Dedifferentiated amniotic fluid mesenchymal stem cell (primary cell): ENCODE results near the gene ZMYND11.

Experiments
- DNase-seq: peaks from one replicate; pipeline ENCODE4 v3.0.0-alpha.2; 2016; ENCODE audit errors: extremely low spot score

The ZMYND11 gene

GRCh38 chr10:135132-135600 lies at the start of gene ZMYND11:
Gene ZMYND11 (plus strand): TSS chr10:135455. CDS start chr10:180013, 44,558 bp downstream.
- DNase-seq = peak; percentile 43

- no peak for DNase-seq
Observed at GRCh38 chr10:86031-86430, 49.2 kb upstream of the ZMYND11 start.

- no peak for DNase-seq
Observed at GRCh38 chr10:87177-88080, 47.8 kb upstream of the ZMYND11 start.

- DNase-seq = no peak
Observed at GRCh38 chr10:88253-88652, 47.0 kb upstream of the ZMYND11 start.

DNA sequence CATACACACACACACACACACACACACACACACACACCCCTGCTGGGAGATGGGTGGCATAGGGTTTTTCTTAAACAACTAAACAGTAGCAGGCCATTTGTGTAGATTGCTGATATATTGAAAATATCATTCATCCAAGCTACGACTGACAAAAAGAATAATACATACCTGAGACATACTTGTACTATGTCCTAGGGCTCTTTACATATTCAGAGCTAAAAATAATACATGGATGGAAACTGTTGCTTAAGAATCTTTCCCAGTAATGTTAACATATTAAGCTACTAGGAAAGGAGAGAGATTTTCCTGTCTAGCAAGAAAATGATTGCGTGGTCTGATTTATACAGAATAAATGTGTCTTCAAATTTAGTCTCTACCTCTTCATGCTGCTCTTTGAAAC lies 46.0 kb upstream of the ZMYND11 start:
- no peak for DNase-seq

DNA sequence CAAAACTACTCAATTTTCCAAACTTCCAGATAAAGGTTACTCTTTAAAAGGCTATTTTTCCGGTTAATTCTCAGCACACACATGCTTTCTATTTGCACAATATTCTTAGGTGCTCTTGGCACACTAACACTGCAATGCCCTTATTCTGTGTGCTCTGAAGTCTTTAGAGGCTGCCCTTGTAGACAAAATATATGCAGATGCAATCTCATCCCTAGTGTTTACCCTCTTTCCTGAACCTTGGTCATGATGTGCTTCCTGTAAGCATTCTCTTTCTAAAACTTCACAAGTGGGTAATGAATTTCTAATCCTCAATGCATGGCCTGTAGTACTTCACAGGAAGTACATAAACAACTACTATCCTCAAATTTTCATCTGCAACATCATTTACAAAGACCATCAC lies 45.1 kb upstream of the ZMYND11 start:
- DNase-seq = no peak

GRCh38 chr10:91313-91712 lies 43.9 kb upstream of the ZMYND11 start:
- no peak for DNase-seq

DNA sequence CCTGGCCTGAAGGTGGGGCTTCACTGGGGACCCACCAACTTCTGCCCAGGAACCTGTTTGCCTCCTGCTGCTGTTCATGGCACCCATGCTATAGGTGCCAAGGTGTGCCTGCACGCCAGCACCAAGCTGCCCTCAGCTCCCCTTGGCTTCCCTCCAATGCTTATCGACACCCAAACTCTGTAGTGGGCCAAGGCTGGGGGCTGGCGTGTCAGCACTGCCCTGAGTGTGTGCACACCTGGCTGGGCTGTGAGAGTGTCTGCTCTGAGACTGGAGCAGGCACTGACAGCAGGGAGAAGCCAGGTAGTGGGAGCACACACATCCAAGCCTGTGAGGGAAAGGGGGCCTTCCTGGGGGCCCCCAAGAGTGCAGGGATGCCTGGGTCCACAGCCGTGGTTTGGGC lies 43.1 kb upstream of the ZMYND11 start:
- no peak for DNase-seq

DNA sequence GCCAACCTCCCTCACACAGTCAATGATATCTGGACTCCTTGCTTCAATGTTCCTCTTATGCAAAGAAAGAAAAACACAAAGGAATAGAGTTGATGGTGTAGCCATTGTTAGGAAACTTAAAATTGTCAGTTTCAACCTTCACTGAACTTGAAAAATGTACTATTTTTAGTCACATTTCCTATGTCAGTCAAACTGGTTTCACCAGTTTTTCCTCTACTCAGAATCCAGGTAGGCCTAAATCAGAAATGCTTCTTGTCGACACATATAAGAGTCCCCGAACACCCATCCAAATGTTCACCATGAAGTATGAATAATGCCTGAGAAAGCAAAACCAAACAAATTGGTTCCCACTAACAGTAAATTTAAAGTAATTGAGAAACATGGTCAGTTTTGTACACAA lies 42.4 kb upstream of the ZMYND11 start:
- DNase-seq = no peak

- DNase-seq = no peak
Observed at GRCh38 chr10:94613-95012, 40.6 kb upstream of the ZMYND11 start.

DNA sequence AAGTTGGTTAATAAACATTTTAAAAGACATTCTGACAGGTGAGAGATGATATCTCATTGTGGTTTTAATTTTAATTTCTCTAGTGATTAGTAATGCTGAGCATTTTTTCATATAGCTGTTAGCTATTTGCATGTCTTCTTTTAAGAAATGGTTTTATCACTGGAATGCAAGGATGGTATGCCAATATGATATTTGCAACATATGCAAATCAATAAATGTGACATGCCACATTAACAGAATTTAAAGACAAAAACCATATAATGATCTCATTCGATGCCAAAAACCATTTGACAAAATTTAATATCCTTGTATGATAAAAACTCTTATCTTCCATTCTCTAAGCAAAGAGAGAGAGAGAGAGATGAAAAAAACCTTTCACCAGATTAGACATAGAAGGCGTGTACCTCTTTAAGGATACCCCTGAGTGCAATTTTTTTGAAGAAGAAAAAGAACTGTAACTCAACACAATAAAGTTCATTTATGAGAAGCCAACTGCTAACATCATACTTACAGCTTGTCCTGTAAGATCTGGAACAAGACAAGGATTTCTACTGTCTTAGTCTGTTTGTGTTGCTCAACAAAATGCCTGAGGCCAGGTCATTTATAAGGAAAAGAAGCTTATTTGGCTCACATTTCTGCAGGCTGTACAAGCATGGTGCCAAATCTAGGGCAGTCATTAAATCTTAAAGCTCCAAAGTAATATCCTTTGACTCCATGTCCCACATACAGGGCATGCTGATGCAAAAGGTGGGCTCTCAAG lies 39.7 kb upstream of the ZMYND11 start:
- DNase-seq = no peak

DNA sequence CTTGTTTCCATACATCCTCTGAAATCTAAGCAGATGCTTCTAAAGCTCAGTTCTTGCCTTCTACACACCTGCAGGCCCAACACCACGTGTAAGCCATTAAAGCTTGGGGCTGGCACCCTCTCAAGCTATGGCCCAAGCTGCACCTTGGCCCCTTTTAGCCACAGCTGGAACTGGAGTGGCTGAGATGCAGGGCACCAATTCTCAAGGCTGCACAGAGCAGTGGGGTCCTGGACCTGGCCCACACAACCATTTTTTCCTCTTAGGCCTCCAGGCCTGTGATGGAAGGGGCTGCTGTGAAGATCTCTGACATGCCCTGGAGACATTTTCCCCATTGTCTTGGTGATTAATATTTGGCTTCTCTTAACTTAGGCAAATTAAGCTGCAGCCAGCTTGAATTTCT lies 38.8 kb upstream of the ZMYND11 start:
- no peak for DNase-seq

- no peak for DNase-seq
Observed at GRCh38 chr10:104416-104815, 30.8 kb upstream of the ZMYND11 start.

DNA sequence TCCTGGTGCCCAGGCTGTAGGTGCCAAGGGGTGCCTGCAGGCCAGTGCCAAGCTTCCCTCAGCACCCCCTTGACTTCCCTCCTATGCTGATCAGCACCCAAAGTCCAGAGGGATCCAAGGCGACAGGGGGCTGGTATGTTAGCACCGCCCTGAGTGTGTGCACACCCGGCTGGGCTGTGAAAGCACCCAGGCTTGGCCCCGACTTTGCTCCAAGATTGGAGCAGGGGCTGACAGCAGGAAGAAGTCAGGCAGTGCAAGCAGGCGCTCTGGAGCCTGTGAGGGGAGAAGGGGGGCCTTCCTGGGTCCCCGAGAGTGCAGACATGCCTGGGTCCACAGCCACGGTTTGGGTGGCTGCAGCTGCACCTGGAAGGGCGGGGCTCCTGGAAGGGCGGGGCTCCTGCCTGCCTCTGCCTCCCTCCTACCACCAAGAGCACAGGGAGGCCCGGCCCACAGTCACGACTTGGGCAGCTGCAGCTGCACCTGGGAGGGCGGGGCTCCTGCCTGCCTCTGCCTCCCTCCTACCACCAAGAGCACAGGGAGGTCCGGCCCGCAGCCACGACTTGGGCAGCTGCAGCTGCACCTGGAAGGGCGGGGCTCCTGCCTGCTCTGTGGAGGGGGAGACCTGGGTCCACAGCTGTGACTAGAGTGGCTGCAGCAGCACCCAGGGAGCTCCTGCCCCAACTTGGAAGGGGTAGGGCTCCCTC lies 30.2 kb upstream of the ZMYND11 start:
- no peak for DNase-seq

- no peak for DNase-seq
Observed at GRCh38 chr10:105806-106205, 29.4 kb upstream of the ZMYND11 start.

GRCh38 chr10:106740-107139 lies 28.5 kb upstream of the ZMYND11 start:
- DNase-seq = no peak

DNA sequence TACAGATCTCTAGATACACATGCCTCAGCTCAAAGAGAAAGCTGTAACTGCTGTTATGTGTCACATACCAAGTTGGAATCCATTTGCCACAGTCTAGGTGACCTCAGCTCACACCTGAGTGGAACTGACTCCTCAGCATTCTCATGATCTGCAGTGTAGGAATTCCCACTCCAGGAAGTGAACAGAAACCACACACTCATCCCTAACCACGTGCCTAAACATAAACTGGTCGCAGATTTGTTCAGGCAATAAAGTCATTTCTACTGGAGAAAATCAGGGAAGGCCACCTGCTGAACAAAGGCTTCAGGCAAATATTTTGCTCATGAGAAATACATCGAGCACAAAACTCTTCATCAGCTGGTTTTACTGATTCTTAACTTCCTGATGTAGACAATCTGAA lies 23.0 kb upstream of the ZMYND11 start:
- no peak for DNase-seq

- DNase-seq = no peak
Observed at GRCh38 chr10:124874-125273, 10.4 kb upstream of the ZMYND11 start.

DNA sequence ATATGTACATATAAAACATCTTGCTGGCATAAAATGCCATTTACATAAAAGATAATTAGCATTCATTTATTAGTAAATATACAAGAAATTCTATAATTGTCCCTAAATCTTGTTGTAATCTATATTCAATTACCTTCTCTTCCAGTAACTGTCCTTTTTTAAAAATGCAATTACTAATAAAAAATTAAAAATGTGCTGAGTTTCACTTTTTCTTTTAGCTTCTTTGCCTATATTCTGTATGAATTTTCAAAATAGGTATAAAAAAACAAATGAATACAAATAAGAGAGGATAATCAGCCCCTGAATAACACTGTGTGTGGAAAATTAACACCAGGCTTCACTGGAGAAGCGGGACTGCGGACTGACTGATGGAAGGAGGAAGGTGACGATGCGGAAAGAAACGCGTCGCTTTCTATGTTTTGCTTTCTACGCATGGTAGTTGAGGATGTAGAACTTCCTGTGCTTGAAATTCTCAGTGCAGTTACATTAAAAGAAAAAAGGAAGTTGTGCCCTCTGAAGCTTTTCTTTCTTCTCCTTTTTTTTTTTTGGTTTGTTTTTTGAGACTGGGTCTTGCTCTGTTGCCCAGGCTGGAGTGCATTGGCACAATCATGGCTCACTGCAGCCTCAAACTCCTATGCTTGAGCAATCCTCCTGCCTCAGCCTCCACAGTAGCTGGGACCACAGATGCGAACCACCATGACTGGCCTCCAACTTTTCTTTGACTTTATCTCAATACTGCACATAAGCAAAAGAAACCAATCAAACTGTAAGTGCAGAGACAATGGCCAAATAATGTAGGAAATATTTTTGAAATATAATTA lies 7.4 kb upstream of the ZMYND11 start:
- DNase-seq = no peak

DNA sequence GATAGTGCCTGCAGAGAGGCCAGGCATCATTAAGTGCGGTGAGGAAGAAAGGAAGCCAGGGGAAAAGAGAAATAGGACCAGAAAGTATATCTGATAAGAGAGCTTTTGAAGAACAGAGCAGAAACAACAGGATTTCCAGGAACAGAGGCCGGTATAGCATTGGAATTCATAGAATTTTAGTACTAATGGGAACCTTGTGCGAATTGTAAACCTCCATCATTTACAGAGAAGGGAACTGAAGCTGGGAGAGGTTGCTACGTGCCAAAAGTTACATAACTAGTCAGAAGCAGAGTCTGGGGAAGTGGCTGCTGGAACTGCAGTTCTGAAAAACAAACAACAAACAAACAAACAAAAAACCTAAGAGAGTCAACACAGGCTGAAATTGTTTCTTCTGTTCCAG lies 5.4 kb upstream of the ZMYND11 start:
- DNase-seq = no peak
